B cell (primary cell): ENCODE measurements around the gene EPHB6. TPM values are rescaled to one million over a fixed set of nuclear protein-coding genes. Genes with fewer than 3 reads are reported as not detected.

Source experiments
- ATAC-seq: fragments of 200-7000 bp; cut with Tn5 transposase; one replicate; pipeline ENCODE4 v1.10.0; 2021; ENCODE audit warnings: low read depth, mild to moderate bottlenecking, moderate number of reproducible peaks, moderate library complexity
- CTCF ChIA-PET: fragments of 350-600 bp; sonication (Branson Sonifier 250); formaldehyde crosslinking; loops from one replicate; lab custom pipeline; 2021; ENCODE audit warnings: antibody characterized with exemption, inconsistent platforms; lab: Charles Lee
- POLR2A ChIA-PET: fragments of 350-600 bp; sonication (Branson Sonifier 250); formaldehyde crosslinking; loops from one replicate; lab custom pipeline; 2021; ENCODE audit warnings: antibody characterized with exemption; lab: Charles Lee
- DNase-seq: peaks from one replicate; pipeline ENCODE4 v3.0.0; 2013
- H2AFZ ChIP-seq: 2 replicates; pipeline ENCODE4 v1.6.1; 2012; ENCODE audit warnings: mild to moderate bottlenecking, low read depth, low read length; ENCODE audit not compliant: insufficient read depth, poor library complexity, severe bottlenecking
- H3K27ac ChIP-seq, 2 donors: 1 replicate in 1 of 2; 2 replicates in 1 of 2; pipeline ENCODE4 v1.5.1; 2012 to 2013; ENCODE audit warnings: low read length in 2 of 2, mild to moderate bottlenecking in 2 of 2, moderate library complexity in 1 of 2
- H3K27me3 ChIP-seq, 4 experiments: fragments of 200-600 bp in 1 of 4; sonication (generic) in 1 of 4; replicated peaks in 1 of 4; 1 replicate in 2 of 4; 2 replicates in 2 of 4; pipeline versions ENCODE4 v1.6.1 to v1.7.0; 2013 to 2016; ENCODE audit warnings: low read length in 3 of 4, mild to moderate bottlenecking in 2 of 4, mixed read lengths in 1 of 4, moderate library complexity in 1 of 4; ENCODE audit not compliant: insufficient read depth in 4 of 4, control insufficient read depth in 3 of 4; ENCODE audit errors: control extremely low read depth in 1 of 4
- H3K36me3 ChIP-seq, 2 experiments: replicated peaks in 1 of 2; 1 replicate in 1 of 2; 2 replicates in 1 of 2; pipeline versions ENCODE4 v1.6.1 to v1.7.1; 2013; ENCODE audit warnings: low read length in 1 of 2; ENCODE audit not compliant: insufficient read depth in 2 of 2, control insufficient read depth in 1 of 2; ENCODE audit errors: control extremely low read depth in 1 of 2, extremely low read depth in 1 of 2
- H3K4me1 ChIP-seq, 2 donors: fragments of 200-600 bp in 1 of 2; sonication (generic) in 1 of 2; 1 replicate in 1 of 2; 2 replicates in 1 of 2; pipeline versions ENCODE4 v1.5.1 to v1.6.1; 2013 to 2017; ENCODE audit warnings: low read length in 2 of 2; ENCODE audit not compliant: control insufficient read depth in 2 of 2, insufficient read depth in 2 of 2
- H3K4me2 ChIP-seq: replicated peaks from 2 replicates; pipeline ENCODE3; 2012; ENCODE audit warnings: mild to moderate bottlenecking, low read depth, low read length; ENCODE audit not compliant: poor library complexity, severe bottlenecking
- H3K4me3 ChIP-seq, 5 experiments: fragments of 200-600 bp in 1 of 5; sonication (generic) in 1 of 5; 1 replicate in 3 of 5; 2 replicates in 2 of 5; pipeline versions ENCODE4 v1.5.1 to v1.7.0; 2011 to 2016; ENCODE audit warnings: low read length in 4 of 5, mild to moderate bottlenecking in 4 of 5, low read depth in 2 of 5, control low read depth in 1 of 5, moderate library complexity in 1 of 5; ENCODE audit not compliant: insufficient read depth in 1 of 5; ENCODE audit errors: control extremely low read depth in 1 of 5, extremely low read depth in 1 of 5
- H3K79me2 ChIP-seq: fragments of 200-600 bp; sonication (generic); one replicate; pipeline ENCODE4 v1.6.0; 2016; ENCODE audit warnings: low read length; ENCODE audit not compliant: control insufficient read depth, insufficient read depth
- H3K9ac ChIP-seq: fragments of 200-600 bp; sonication (generic); 2 replicates; pipeline ENCODE4 v1.6.1; 2017; ENCODE audit warnings: mild to moderate bottlenecking, low read length, moderate library complexity
- H3K9me3 ChIP-seq, 3 donors: one replicate each; pipeline versions ENCODE4 v1.6.1 to v1.7.1; 2013; ENCODE audit warnings: low read length in 2 of 3; ENCODE audit not compliant: control insufficient read depth in 2 of 3, insufficient read depth in 1 of 3; ENCODE audit errors: control extremely low read depth in 1 of 3
- H4K20me1 ChIP-seq: 2 replicates; pipeline ENCODE4 v1.6.0; 2012; ENCODE audit warnings: mild to moderate bottlenecking, low read length; ENCODE audit not compliant: insufficient read depth, control insufficient read depth, poor library complexity, severe bottlenecking
- H3K27ac Mint-ChIP-seq: one replicate; pipeline ENCODE4 v1.8.0; 2021; ENCODE audit warnings: mixed read lengths
- H3K27me3 Mint-ChIP-seq: one replicate; pipeline ENCODE4 v1.8.0; 2021; ENCODE audit warnings: mixed read lengths
- H3K4me1 Mint-ChIP-seq: one replicate; pipeline ENCODE4 v1.8.0; 2021; ENCODE audit warnings: mixed read lengths
- H3K4me3 Mint-ChIP-seq: one replicate; pipeline ENCODE4 v1.8.0; 2021; ENCODE audit warnings: mixed read lengths
- H3K9me3 Mint-ChIP-seq: one replicate; pipeline ENCODE4 v1.8.0; 2022; ENCODE audit warnings: mixed read lengths; ENCODE audit not compliant: insufficient read depth
- CTCF ChIP-seq: fragments of 200-600 bp; IDR thresholded peaks from one replicate; pipeline ENCODE4 v1.8.0; 2022; ENCODE audit warnings: antibody characterized with exemption, mild to moderate bottlenecking
- EZH2 ChIP-seq: IDR thresholded peaks from 2 replicates; pipeline ENCODE4 v1.6.1; 2012; ENCODE audit warnings: borderline replicate concordance, low read depth, mild to moderate bottlenecking, moderate library complexity, low read length; ENCODE audit not compliant: insufficient read depth, poor library complexity, severe bottlenecking
- WGBS: methylation state at CpG from one replicate; pipeline ENCODE4 v1.1.5; 2013; ENCODE audit warnings: missing lambda C conversion rate; ENCODE audit not compliant: insufficient coverage; 5-methylcytosine and 5-hydroxymethylcytosine counted together
- intact Hi-C: fragments of 100-400 bp; cut with micrococcal nuclease; formaldehyde crosslinking; loops from one replicate; pipeline ENCODE4 v1.10.0; 2022
- polyA plus RNA-seq: library from polyadenylated mRNA; depleted of rRNA; stranded (reverse); fragments of >200 nt; gene quantifications from 2 replicates; pipeline ENCODE4 v1.2.3, GENCODE V29; 2012
- total RNA-seq, 2 donors: library from RNA; stranded (reverse); fragments of 120-200 nt in 1 of 2; gene quantifications; 1 replicate in 1 of 2; 2 replicates in 1 of 2; pipeline versions ENCODE4 v1.2.3 to v1.2.4, GENCODE V29; 2013 to 2022

EPHB6 gene
- total and polyA plus RNA-seq, 2 donors (not counting 1 experiment from before 2014, with no cell fraction given), result 65.3 to 69.6 TPM

DNA sequence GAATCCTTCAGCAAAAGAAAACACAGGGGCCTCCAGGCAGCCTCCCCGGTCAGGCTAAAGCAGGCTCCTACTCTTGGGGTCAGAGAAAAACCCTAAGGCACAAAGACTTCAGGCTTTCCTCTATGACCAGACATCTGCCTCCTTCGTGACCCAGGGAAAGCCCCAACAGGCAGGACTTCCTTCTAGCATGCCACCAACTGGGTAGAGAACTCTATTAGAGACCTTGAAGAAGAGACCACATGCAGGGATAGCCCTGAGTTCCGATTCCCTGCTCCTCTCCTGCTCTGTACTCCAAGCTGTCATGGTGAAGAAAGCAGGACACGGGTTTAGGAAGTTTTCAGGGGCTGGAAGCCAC, 29.4 kb downstream of the EPHB6 start:
- no peaks in the 10 kb centered on the region for H3K9me3 Mint-ChIP-seq
- H3K27ac Mint-ChIP-seq, result no peak overlapping the region
- H4K20me1 ChIP-seq, result no peaks in the 10 kb centered on the region
- no peaks in the 10 kb centered on the region for H3K9me3 ChIP-seq
- no peak overlapping the region for H2AFZ ChIP-seq
- H3K4me3 Mint-ChIP-seq, result no peak overlapping the region
- TF ChIP-seq EZH2 (no peak), CTCF (no peak)
- no peak overlapping the region for H3K27ac ChIP-seq
- 45% methylated on average over 2 of the region's 4 CpGs for WGBS
- no peaks in the 10 kb centered on the region for H3K4me1 Mint-ChIP-seq
- peaks cover 17% of the 10 kb centered on the region for H3K27me3 Mint-ChIP-seq
- no peaks in the 10 kb centered on the region for H3K4me1 ChIP-seq
- ChIA-PET POLR2A (no interaction called here), CTCF (no interaction called here)
- H3K4me2 ChIP-seq, result no peak overlapping the region
- no peak for DNase-seq
- intact Hi-C loops, result no loop called here
- H3K27me3 ChIP-seq, result peaks cover 0 to 7% (median 1%) of the 10 kb centered on the region in 4 experiments
- H3K36me3 ChIP-seq, result no peaks in the 10 kb centered on the region
- no peaks in the 10 kb centered on the region for H3K79me2 ChIP-seq
- ATAC-seq, result no peak
- H3K4me3 ChIP-seq, result no peak overlapping the region
- H3K9ac ChIP-seq, result no peak overlapping the region

DNA sequence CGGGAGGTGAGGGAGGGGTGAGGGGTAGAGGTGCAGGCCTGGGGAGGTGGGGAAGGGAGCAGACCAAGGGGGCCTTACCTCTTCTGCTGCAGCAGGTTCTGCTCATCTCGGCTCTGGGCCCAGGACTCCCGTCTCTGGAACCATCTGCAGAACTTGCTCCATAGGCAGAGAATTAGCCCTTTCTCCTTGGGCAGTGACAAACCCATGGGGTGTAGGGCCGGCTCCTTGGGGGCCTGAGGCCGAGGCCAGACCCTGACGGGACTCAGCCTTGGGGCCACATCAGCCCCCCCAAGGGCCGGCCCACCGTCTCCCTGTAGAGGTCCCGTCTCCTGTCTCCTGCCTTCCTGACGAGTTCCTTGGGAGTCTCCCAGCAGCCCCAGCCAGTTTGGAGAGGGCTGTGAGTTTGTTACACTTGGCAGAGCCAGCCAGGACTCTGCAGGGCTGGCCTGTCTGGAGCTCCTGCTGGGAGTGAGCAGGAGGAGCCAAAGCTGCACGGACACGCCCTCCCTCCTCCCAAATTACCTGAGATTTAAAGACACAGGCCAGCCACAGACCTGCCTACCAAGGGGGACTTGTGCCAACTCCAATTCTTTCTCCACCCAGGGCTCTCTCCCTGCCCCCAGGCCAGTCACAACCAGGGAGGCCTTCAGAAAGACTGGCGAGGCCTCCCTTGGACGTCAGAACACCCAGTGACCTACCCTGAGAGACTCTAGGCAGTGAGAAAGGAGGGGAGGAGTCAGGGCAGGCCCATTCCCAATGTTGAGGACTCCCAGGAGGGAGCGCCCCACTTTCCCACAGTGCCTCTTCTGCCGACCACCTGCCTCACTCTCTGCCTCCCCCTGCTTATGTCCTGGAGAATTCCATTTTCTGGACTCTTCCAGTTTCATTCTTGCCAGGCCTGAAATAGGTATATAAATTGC, 30.7 kb downstream of the EPHB6 start, which contains the start of gene TRPV6:
Gene TRPV6, minus strand, starts transcription at position 435 of the 920 bp plus-strand sequence.
- ATAC-seq, result no peak

More for the DNA sequence above, 30.7 kb downstream of the EPHB6 start, which contains the start of gene TRPV6:
- intact Hi-C loops, result no loop called here
- CTCF ChIA-PET, result interaction anchor here (1.9 kb wide), 1 partner anchor 13 kb away, joined by 8 read pairs; no protein-coding TSS in a partner anchor
- TF ChIP-seq EZH2 (no peak), CTCF (no peak)
- no peaks in the 10 kb centered on the region for H3K79me2 ChIP-seq
- H3K27ac ChIP-seq, result no peak within 1 kb of the TSS
- Mint-ChIP-seq H3K27ac (no peak within 1 kb of the TSS), H3K4me3 (no peak within 1 kb of the TSS), H3K4me1 (no peaks in the 10 kb centered on the region), H3K27me3 (peaks cover 15% of the 10 kb centered on the region), H3K9me3 (no peaks in the 10 kb centered on the region)
- H3K9ac ChIP-seq, result no peak within 1 kb of the TSS
- no peak within 1 kb of the TSS for H3K4me2 ChIP-seq
- peaks cover 0 to 7% (median 1%) of the 10 kb centered on the region in 4 experiments for H3K27me3 ChIP-seq
- no peak within 1 kb of the TSS for H3K4me3 ChIP-seq
- WGBS, result 91% methylated on average over 14 of the region's 16 CpGs
- no peaks in the 10 kb centered on the region for H3K36me3 ChIP-seq
- POLR2A ChIA-PET, result no interaction called here
- no peaks in the 10 kb centered on the region for H4K20me1 ChIP-seq
- H3K9me3 ChIP-seq, result no peaks in the 10 kb centered on the region
- DNase-seq, result no peak
- H2AFZ ChIP-seq, result no peak within 1 kb of the TSS
- H3K4me1 ChIP-seq, result no peaks in the 10 kb centered on the region
